GM18907 (cell line): ENCODE results near the gene HPCA.

Experiments
- ATAC-seq: cut with Tn5 transposase; IDR thresholded peaks from one replicate; pipeline ENCODE4 v1.9.1; 2021; ENCODE audit warnings: mild to moderate bottlenecking, moderate library complexity; ENCODE audit not compliant: unreplicated experiment

The HPCA gene

DNA sequence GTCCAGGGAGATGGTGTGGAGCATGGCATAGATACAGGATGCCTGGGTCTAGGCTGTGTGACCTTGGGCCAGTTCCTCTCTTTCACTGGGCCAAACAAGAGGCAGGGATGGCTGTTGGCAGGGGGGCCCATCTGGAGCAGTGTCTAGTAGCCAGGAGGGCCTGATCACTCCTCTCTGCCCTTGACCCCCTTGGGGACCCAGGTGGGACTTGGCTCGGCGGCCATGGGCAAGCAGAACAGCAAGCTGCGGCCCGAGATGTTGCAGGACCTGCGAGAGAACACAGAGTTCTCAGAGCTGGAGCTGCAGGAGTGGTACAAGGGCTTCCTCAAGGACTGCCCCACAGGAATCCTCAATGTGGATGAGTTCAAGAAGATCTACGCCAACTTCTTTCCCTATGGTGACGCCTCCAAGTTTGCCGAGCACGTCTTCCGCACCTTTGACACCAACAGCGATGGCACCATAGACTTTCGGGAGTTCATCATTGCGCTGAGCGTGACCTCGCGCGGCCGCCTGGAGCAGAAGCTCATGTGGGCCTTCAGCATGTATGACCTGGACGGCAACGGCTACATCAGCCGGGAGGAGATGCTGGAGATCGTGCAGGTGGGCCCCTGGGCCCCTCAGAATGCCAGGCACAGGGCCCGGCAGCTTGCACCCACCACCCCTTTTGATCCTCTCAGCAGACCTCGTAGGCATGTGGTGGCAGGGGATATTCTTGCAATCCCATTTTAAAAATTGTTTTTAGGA, 2.6 kb downstream of the HPCA start:
- no peak for ATAC-seq

- no peak for ATAC-seq
These were observed 3.5 kb downstream of the HPCA start for GRCh38 chr1:32889731-32890278.

DNA sequence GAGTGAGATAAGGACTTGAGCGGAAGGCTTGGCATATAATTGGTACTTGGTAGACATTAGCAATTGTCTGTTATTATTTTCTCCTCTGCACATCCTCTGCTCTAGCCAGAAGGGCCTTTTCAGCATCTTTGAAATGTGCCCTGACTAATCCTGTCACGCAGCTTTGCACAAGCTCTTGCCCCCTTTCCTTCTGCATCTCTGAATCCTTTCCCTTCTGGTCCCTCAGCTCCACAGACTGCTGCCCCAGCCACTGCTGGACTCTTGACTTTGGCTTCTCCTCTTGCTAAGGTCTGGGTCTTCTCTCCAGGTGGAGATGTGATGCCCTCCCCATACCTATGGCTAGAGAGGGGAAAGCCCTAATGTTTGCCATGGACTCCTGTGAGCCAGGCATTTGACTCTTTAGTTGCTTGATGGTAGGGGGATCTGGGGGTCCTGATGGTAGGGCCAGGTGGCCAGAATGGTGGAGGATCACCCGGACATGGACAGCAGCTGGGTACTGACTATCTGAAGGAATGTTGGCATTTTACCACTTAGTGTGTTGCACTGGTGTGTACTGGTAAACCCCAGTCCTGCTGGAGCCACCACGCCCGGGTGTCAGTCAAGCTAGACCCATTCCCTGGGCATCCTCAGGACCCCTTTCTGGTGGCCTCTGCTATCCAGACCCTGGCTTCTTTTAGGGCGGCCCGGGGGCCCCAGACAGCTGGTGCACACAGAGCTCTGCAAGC, 4.4 kb downstream of the HPCA start:
- no peak for ATAC-seq

- ATAC-seq: no peak
These were observed 4.9 kb downstream of the HPCA start for GRCh38 chr1:32891241-32891570.

GRCh38 chr1:32891630-32892029, 5.3 kb downstream of the HPCA start:
- no peak for ATAC-seq

GRCh38 chr1:32892368-32893197, 6.3 kb downstream of the HPCA start:
- ATAC-seq: no peak

- no peak for ATAC-seq
These were observed 7.1 kb downstream of the HPCA start for GRCh38 chr1:32893198-32894018.

DNA sequence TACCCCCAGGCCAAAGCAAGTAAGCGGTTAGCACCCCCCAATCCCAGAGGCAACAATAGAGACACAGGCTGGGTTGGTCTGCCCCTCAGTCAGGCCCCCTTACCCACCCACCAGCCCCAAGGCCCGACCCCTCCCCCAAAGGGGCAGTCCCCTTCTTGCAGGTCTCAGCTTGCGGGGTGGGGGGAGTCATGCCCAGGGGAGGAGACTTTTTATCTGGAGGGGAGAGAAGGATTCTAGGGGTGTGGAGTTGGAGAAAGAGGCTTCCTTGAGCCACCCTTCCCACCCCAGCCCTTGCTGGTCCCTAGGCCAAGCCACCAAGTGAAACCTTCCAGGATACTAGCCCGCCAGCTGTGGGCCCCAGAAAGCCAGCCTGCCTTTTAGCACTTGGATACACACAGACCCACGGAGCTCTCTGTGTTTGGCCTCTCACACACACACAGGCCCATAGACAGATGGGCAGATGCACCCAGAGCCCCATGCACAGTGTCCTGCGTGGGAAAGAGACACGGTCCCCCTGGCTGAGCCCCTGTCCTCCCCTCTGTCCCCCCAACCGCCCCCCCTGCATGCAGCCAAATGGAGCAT, 7.8 kb downstream of the HPCA start:
- no peak for ATAC-seq

- ATAC-seq: no peak
These were observed 8.4 kb downstream of the HPCA start for GRCh38 chr1:32894681-32895080.

DNA sequence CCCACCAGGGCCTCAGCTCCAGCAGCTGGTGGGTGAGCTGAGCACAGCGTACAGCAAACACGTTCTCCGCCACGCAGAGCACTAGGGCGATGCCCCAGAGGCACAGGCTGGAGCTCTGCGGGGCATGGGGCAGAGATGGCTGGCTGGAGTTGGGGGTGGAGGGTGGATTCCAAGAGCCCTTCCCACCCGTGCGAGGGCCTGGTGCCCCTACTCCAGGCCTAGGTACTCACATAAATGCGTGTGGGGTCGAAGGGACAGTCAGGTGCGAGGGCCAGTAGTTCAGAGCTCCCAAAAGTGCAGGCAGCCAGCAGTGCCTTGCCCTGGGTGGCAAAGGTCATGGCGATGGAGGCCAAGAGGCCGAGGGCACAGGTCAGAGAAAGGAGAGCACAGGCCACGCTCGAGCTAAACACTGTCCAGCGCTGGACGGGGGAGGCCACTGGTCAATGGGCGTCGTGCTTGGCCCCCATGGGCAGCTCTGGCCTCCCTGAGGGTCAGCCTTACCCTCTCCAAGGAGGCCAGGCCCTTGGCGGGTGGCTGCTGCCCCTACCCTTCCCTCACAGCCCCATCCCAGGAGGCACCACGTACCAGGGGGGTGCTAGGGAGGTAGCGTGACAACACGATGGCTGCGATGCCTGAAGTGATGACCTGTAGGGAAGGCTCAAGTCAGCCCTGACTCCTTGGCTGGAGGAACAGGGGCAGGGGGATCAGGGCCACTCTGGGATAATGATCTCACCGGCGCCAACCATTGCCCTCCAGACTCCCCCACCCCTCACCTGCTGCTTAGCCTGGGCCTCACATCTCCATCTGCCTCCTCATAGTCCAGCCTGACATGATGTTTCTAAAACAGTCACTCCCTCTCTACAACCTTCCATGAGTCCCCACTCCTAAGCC, 9.3 kb downstream of the HPCA start:
- no peak for ATAC-seq

DNA sequence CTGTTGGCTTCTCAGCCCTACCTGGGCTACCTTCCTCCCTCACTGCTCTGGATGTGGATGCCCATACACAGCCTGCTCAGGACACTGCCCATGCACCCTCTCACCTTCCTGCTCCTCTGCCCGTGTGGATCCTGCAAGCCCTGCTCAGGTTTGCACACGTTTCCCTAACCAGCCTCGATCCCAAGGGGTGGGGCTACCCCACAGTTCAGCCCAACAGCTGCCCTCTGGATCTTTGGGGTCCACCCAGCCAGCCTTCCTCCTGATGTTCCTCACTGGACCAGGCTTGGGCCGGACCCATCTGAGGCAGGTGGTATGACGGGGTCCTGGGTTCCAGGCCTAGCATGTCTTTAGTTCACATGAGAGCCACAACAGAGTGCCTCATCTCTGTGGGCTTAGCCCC, 10.2 kb downstream of the HPCA start:
- no peak for ATAC-seq

DNA sequence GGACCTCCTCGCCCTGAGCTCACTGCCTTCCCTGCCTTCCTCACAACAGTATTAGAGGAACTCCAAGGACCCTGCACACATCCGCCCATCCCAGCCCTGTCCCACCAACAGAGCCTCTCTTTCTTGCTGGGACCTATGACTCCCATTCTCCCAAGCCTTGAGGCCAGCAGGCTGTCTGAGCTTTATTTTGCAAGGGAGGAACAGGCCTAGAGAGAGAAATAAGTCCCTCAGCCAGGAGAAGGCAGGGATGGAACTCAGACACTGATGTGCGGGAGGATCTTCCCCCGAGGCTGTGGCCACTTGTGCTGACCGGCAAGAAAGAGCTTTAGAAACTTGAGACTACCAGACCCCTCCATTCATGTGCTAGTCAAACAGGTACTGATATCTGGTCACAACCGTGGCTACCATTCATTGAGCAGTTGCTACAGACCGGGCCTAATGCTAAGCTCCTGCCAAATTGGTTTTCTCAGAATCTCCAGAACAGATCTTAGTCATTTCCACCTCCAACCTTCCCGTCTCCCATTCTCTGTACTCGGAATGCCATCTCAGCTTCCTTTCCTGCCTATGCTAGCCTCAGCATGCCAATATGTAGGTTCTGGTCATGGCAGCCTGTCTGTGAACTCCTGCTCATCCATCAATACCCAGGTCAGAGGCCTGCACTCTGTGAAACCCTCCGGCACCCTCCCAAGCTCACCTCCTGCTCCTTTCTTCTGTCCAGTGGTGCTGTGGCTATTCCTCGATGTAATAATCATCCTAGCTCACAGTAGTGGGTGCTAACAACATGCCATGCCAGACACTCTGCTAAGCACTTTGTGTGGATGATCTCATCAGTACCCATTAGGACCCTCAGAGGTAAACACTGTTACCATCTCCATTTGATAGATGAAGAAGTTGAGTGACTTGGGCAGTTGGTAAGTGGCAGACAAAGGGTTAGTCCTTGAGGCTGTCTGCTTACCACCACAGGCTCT, 11.1 kb downstream of the HPCA start:
- no peak for ATAC-seq

DNA sequence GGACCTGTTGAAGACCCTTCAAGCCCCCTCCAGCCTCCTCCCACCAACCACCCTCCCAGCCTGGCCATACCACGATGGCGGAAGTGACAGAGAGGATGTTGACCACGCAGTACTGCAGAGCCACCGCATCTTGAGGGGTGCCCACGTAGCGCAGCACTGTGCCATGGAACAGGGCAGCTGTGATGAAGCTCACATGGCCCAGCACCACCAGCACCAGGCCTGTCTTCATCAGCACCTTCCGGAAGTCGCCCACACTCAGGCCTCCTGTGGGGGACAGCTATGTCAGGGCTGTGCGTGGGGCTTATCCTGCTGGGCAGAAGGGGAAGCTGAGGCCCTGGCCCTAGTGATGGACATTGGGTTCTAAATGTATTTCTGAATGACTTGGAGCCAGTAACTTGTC, 11.8 kb downstream of the HPCA start:
- ATAC-seq: no peak

DNA sequence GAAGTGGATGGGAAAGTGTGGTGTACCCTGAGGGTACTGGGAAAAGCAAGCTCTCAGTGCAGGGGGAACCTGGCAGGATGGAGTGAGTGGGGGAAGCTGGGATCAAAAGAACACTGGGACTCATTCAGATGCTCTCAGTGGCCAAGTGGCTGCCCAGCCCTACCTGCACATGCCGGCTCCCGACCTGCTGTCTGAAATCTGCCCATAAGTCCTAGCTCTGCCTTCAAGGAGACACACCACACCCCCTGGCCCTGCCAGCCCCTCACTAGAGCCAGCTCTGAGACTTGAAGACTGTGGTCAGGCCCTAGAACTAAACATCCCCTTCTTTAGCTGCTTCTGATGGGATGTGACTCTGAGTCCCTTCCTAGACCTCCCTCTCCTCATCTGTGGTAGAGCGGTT, 12.7 kb downstream of the HPCA start:
- no peak for ATAC-seq

- no peak for ATAC-seq
These were observed 13.4 kb downstream of the HPCA start for GRCh38 chr1:32899586-32900296.

DNA sequence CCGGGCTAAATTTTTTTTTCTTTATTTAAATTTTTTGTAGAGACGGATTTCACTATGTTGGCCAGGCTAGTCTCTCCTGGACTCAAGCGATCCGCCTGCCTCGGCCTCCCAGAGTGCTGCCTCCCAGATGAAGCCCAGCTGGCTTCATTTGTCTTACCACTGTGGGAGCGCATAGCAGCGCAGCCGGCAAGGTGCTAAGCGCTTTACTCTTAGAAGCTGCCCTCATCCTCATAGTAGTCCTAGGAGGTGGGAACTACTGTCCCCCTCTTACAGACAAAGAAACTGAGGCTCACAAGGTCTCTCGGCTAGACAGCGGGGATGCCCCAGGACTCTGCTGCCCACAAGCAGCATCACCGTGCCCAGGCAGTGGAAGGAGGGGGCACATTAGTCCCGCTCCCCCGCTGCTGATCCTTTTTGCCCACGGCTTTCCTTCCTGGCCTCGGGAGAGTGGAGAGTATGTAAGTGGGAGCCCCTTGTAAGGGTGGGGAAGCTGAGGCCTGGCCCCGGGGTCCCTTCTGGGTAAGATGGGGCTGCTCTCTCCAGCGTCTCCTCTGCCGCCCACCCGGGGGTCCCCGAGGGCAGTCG, 14.2 kb downstream of the HPCA start:
- no peak for ATAC-seq
